Brain microvascular endothelial cell (primary cell): ENCODE results near the gene VEGFA.

Experiments used
- DNase-seq: peaks from one replicate; pipeline ENCODE4 v3.0.0-alpha.2; 2020
- H3K27ac ChIP-seq: fragments of 250-450 bp; sonication (Bioruptor Pico); 2 replicates; pipeline ENCODE4 v1.5.1; 2020; ENCODE audit warnings: mild to moderate bottlenecking, moderate library complexity
- H3K27me3 ChIP-seq: fragments of 250-450 bp; sonication (Bioruptor Pico); replicated peaks from 2 replicates; pipeline ENCODE4 v1.5.1; 2020; ENCODE audit warnings: mild to moderate bottlenecking
- H3K36me3 ChIP-seq: fragments of 250-450 bp; sonication (Bioruptor Pico); replicated peaks from 2 replicates; pipeline ENCODE4 v1.5.1; 2020; ENCODE audit warnings: mild to moderate bottlenecking
- H3K4me3 ChIP-seq: 2 replicates; pipeline ENCODE4 v1.5.1; 2011; ENCODE audit warnings: low read depth, mild to moderate bottlenecking, control low read depth, low read length, moderate library complexity
- in situ Hi-C: cut with HindIII; loops from 2 replicates; pipeline ENCODE4 v1.10.0; 2017; ENCODE audit warnings: low sequenced_read_pairs, low pct_ligation_motif_present
- TF ChIP-seq, protein P1 (sequence below): IDR thresholded peaks from 2 replicates; pipeline ENCODE4 v1.5.1; 2011; ENCODE audit warnings: low read depth, mild to moderate bottlenecking, moderate library complexity, low read length, control low read depth, inconsistent platforms; ENCODE audit errors: missing control alignments

The VEGFA gene

DNA sequence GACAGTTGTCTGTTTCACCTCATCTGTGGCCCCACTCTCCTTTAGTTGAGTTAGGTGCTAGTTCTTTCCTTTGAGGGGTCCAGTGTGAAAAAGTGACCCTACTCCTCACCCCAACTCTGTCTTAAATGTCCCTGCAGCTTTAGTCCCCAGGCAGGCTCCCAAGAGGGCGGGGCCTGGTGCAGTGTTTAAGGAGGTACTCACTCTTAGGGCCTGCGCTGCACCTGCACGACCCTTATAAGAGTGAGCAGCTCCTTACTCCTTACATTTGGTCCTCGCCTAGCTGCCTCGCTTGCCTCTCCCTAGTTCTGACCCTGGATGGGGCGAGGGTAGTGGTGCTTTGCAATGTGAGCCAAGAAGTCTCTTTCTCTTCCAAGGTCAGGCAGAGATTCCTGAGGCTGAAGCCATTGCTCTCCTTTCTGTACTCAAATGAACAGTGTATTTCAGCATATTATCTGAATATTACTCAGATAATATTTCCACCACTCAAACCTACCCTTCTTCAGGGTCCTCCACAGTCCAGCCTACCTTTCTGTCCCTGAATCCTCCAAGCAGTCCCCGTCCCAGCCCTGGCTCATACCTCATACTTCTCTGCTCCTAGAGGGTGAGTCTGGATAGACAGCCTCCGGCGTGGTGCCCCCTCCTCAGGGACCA is 11.9 kb upstream of the VEGFA start:
- in situ Hi-C loops, result no loop called here
- Histone ChIP-seq H3K27ac (no peak overlapping the region), H3K4me3 (no peak overlapping the region), H3K36me3 (no peaks in the 10 kb centered on the region), H3K27me3 (peaks cover 15% of the 10 kb centered on the region)
- TF ChIP-seq, protein P1, sequence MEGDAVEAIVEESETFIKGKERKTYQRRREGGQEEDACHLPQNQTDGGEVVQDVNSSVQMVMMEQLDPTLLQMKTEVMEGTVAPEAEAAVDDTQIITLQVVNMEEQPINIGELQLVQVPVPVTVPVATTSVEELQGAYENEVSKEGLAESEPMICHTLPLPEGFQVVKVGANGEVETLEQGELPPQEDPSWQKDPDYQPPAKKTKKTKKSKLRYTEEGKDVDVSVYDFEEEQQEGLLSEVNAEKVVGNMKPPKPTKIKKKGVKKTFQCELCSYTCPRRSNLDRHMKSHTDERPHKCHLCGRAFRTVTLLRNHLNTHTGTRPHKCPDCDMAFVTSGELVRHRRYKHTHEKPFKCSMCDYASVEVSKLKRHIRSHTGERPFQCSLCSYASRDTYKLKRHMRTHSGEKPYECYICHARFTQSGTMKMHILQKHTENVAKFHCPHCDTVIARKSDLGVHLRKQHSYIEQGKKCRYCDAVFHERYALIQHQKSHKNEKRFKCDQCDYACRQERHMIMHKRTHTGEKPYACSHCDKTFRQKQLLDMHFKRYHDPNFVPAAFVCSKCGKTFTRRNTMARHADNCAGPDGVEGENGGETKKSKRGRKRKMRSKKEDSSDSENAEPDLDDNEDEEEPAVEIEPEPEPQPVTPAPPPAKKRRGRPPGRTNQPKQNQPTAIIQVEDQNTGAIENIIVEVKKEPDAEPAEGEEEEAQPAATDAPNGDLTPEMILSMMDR, result no peak
- DNase-seq, result no peak

DNA sequence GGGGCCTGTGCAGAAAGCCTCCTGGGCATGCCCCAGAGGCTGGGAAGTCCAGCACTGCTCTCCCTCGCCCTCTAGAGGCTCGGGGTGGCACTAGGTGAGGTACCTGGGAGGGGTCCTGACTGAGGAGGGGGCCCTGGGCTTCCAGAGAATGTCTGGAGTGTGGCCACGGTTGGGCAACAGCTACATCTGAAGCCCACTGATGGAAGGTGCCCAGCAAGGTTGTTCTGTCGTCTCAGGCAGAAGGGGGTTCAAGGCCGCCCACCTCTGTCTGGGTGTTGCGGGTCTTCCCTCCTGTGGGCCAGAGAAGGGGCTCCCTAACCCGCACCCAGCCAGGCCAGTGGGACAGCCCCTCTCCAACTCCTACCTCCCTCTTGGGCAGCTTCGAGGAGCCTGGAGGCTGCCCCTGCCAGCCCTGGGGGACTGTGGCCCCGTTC is 11.4 kb upstream of the VEGFA start:
- TF ChIP-seq, protein P1, result peak; percentile 85
- H3K36me3 ChIP-seq, result no peaks in the 10 kb centered on the region
- H3K27ac ChIP-seq, result no peak overlapping the region
- H3K27me3 ChIP-seq, result peaks cover 15% of the 10 kb centered on the region
- DNase-seq, result no peak
- in situ Hi-C loops, result no loop called here
- no peak overlapping the region for H3K4me3 ChIP-seq

- TF ChIP-seq, protein P1, result no peak
- H3K4me3 ChIP-seq, result no peak overlapping the region
- H3K27ac ChIP-seq, result no peak overlapping the region
- no peaks in the 10 kb centered on the region for H3K36me3 ChIP-seq
- H3K27me3 ChIP-seq, result peaks cover 15% of the 10 kb centered on the region
- in situ Hi-C loops, result no loop called here
- DNase-seq, result no peak
Observed at GRCh38 chr6:43759136-43759906, 10.7 kb upstream of the VEGFA start.

GRCh38 chr6:43759907-43760206 is 10.2 kb upstream of the VEGFA start:
- Histone ChIP-seq H3K27me3 (peaks cover 15% of the 10 kb centered on the region), H3K27ac (no peak overlapping the region)
- no peak for DNase-seq

GRCh38 chr6:43760210-43761168 is 9.5 kb upstream of the VEGFA start:
- in situ Hi-C loops, result no loop called here
- no peak for DNase-seq
- Histone ChIP-seq H3K27ac (no peak overlapping the region), H3K4me3 (no peak overlapping the region), H3K27me3 (peaks cover 15% of the 10 kb centered on the region), H3K36me3 (no peaks in the 10 kb centered on the region)
- TF ChIP-seq, protein P1, result no peak

More at GRCh38 chr6:43759907-43760206, 10.2 kb upstream of the VEGFA start:
- no peaks in the 10 kb centered on the region for H3K36me3 ChIP-seq
- TF ChIP-seq, protein P1, result no peak
- H3K4me3 ChIP-seq, result no peak overlapping the region
- in situ Hi-C loops, result no loop called here
